HG03039 (cell line): ENCODE results near the gene KCNMA1.
"Not testable (repeated sequence)": the region's sequence is repeated elsewhere in the genome, so short reads cannot be mapped to it uniquely, and the experiment has no call there.

Source experiments
- ATAC-seq: cut with Tn5 transposase; IDR thresholded peaks from one replicate; pipeline ENCODE4 v1.9.1; 2021; ENCODE audit warnings: mild to moderate bottlenecking, moderate library complexity; ENCODE audit not compliant: unreplicated experiment

KCNMA1 gene

DNA sequence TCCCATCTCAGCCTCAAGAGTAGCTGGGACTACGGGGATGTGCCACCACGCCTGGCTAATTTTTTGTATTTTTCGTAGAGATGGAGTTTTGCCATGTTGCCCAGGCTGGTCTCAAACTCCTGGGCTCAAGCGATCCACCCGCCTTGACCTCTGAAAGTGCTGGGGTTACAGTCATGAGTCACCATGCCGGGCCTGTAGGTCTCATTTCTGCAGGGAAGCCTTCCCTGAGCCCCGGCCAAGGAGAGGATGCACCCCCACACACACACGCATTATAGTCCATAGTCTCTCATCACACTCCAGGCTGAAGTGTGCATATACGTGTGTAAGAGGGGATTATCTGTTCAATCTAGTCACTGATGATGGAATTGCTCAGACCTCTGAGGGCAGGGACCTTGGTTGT is 29.3 kb downstream of the KCNMA1 start:
- ATAC-seq, result no peak

DNA sequence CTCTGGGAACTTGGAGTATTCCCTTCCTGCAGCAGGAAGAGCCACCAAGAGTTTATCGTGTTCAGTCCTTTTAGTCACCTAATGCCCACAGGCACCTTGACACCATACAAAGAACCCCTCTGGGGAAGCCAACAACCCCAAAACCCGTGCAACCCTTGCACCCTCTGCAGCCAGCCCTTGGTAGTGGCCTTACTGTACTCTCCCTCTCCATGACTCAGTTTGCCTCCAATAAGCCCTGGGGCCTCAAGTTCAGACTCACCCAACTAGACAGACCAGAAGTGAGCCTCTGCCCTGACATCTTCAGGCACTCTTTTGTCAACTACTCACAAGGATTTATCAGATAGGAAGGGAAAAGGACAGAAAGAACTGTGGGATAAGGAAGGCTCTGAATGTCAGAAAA is 30.9 kb downstream of the KCNMA1 start:
- no peak for ATAC-seq

DNA sequence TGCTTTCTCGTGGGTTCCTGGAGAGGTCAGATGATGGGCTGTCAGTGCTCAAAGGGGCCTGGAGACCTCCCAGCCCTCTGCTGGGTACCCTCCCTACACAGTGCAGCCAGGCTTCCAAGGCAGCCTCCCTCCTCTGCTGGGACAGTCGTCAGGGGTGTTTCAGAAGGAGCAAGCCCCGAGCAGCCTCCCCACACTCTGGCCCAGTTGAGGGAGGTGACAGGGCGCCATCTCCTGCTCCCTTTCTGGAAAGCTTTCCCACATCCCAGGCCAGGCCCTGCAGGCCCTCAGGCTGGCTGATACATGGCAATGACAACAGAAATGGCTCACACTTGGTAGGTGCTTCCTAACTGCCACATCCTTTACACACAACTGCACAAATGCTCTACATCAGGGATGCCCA is 32.1 kb downstream of the KCNMA1 start:
- ATAC-seq, result no peak

DNA sequence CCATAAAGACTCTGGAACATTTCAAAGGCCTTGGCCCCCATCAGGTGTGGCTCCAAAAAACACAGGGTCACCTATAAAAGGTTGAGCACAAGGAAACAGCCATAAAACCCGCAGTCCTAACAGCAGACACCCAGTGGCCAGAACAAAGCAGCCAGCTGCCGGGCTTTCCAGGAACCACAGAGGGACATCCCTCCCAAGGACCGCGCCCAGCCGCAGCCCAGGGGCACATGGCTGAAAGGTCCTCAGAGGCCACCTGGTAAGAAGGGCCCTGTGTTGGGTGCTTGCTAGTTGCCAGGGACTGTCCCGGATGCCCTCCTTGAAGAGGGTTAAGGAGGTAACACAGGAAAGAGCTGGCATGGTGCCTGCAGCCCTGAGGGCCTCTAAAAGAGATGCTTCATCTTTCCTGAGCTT is 32.7 kb downstream of the KCNMA1 start:
- ATAC-seq, result no peak

DNA sequence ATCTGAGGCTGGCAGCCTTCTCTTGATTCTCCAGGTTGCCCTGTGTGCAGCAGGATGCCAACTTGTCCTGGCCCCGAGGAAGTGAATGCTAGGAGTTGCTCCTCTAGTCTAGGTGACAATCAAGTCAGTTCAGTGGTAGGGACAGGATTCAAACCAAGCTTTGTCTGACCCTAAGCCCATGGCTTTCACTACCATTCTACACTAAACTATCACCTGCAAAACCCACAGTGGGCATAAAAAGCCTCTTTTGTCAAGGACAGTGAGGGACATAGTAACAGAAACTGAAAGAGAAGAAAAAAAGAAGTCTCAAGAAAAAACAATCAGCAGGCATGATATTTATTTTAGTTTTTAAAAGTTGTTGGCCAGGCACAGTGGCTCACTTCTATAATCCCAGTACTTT is 33.5 kb downstream of the KCNMA1 start:
- ATAC-seq, result no peak

DNA sequence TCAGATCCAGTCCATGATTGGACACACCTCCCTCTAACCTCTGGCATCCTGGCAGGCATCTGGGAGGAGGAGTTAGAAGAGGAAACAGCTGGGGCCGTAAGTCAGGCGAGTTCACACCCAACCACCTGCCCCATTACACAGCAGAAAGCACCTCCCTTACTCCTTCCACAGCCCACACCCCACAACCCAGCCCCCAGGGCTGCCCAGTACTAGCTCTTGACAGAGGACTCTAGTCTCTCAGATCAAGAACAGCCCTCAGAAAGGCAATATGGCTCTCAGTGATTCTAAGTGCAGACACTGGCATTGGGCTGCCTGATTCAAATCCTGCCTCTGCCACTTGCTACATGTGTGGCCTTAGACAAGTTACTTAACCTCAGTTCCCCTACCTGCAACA is 34.1 kb downstream of the KCNMA1 start:
- ATAC-seq, result no peak

DNA sequence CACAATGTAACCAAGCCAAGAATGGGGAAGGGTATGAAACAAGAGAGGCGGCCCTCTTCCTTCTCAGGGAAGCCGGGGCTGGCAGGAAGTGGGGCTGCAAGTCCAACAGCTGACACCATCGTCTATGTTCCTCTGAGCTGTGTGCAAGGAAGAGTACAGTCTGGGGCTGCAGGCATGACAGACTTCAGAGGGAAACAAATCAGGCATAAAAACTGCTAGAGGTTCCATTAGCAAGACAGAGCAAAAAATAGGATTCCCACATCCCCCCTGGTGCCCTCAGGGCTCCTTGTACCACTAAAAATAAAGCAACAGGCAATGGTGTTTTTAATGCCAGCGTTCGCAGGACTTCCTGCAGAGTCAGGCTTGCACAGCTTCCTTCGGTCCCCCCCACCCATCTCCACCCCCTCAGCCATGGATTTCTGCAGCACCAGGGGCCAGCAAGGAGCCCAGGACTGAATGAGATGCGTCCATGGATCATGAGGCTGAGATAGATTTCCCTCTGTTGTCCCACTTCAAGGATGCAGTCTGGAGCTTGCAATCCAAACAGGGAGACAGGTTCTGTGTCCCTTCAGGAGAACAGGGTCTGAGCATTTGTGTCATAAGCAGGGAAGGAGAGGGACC is 34.6 kb downstream of the KCNMA1 start:
- no peak for ATAC-seq

DNA sequence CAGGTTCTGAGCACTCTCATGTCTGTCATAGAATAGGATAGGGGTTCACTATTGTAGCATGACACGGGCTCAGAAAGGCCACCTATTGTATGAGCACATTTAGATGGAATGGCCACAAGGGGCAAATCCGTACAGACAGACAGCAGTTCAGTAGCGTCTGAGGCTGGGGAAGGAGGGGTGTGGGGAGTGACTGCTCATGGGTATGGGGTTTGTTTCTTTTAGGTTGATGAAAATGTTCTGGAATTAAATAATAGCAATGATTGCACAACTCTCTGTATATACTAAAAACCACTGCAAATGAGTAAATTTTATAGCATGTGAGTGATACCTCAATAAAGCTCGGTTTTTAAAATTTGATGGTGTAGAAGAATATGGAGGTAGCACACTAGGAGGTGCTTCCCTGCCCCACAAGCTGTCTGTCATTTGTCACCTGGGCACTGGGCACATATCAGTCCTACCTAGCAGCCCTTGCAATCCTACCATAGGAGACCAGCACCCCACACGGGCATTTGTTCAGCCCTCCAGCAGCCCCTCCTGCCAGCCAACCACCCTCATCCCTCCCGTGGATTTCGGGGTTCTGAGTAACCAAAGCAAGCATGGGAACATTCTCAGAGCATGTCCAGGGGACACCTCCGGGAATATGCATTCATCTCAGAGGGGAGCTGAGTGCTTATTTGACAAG is 35.2 kb downstream of the KCNMA1 start:
- ATAC-seq, result no peak

DNA sequence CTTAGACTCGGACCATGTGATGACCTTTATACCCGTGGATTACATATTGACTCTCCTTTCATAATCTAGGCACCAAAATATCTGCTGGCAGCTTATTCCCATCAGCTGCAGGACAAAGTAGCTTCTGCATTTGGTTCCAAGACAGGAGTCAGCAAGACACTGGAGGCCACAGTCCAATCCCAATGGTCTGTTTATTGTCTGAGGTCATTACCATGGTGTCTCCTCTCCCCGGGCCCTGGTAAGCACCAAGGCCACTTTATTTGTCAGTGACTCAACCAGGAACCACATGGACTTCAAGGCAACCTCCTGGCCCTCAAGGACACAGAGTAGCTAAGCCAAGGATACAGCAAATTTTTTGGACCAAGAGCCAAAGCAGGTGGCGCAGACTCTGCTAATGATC is 36.1 kb downstream of the KCNMA1 start:
- ATAC-seq, result no peak

DNA sequence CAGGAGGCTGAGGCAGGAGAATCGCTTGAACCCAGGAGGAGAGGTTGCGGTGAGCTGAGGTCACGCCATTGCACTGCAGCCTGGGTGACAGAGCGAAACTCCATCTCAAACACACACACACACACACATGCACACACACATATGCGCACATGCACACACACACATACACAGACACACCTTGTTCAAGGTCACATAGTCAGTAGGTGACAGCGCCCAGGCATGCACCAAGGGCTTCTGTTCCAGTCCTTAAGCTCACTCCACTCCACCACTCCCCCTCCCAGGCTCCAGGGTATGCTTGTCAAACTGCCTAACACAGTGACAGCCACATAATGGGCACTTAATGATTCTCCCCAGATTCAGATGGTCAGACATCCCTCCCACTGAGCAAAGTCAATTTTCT is 37.0 kb downstream of the KCNMA1 start:
- no peak for ATAC-seq

DNA sequence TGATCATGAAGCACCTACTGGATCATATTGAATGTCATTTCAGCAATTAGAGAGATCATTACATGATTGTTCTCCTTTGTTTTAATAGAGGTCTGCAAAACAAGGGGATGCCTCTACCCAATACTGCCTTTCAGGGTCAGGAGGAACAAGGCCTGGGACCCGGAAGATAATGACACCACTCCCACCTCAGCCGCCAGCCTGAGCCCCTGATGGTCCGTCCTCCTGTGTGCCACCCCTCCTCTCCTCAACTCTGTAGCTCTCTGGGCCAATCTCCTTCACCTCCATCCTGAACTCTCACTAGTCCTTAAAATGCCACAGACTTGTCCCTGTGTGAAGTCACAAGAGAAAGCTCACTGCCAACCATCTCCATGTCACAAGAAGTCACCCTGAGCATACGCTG is 38.0 kb downstream of the KCNMA1 start:
- ATAC-seq, result no peak

DNA sequence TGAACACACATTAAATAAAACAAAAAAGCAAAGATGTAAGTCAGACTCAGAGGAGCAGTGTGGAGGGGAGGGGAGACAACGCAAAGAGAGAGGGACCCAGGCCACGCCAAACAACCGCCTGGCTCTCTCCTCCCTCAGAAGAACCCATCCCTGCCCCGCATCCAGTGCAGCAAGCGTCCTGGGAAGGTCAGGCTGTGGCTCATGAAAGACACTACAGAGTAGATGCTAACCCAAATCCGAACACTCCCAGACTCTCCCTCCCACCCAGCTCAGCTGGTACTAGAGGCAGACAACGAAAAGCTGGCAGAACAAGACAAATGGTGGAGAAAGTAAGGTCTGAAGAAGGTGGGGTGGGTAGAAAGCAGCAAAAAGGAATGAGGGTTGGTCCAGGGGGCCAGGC is 39.0 kb downstream of the KCNMA1 start:
- ATAC-seq, result no peak

DNA sequence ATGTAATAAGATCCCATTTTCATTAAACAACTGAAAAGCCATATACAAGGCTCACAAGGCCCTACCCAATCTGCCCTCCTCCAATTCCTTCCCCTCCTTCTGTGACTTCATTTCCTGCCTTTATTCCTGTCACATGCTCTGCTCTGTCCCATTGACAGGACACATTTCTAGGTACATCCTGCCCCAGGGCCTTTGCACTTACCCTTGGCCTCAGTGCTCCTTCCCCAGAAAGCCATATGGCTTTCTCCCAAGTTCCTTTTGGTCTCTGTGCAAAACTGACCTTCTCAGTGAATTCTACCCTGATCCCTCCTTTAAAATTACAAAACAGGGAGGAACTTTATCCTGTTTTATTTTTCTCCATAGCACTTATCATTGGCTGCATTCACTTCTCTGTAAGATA is 40.0 kb downstream of the KCNMA1 start:
- no peak for ATAC-seq

DNA sequence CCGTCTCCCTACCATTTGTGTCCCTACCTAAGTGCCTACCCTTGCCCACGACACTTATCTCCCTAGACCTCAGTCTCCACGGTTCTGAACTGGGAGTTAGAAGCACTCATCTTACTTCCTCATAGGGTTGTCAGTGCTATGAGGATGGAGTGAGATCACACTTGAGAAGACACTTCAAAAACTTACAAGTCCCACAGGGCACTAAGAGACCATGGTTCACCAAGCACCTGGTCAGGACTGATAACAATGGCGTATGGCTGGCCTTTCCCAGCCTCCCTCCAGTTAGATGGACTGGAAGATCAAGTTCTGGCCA is 43.2 kb downstream of the KCNMA1 start:
- ATAC-seq, result no peak

DNA sequence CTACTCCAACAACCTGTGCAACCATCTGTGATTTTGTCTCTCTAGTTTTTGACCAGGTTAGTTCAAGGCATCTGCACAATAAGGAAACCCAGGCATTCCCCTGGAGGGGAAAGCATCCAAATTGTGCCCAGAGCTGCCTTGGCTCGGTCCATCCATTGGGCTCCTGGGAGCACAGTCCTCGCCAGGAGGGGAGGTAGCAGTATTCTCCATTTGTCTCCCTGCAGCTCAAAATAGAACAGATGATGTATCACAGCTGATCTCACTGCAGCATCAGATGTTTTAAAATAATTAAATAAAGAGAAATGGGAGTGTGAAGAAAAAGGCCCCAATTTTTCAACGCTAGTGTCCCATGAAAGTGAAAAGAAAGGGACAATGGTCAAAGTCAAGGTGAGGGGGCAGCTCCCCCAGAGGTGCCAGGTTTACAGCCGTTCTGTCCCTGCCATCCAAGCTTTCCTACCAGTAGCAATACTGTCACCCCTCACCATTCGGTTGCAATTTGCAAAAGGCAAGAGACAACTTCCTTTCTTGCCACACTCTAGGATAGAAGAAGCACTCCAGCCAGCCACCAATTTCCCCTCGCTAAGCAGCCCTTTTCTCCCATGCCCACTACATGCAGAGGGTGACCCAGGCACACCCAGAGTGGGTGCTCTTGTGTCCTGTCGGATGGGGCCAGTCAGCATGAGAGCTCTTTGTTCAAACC is 43.7 kb downstream of the KCNMA1 start:
- ATAC-seq, result no peak

DNA sequence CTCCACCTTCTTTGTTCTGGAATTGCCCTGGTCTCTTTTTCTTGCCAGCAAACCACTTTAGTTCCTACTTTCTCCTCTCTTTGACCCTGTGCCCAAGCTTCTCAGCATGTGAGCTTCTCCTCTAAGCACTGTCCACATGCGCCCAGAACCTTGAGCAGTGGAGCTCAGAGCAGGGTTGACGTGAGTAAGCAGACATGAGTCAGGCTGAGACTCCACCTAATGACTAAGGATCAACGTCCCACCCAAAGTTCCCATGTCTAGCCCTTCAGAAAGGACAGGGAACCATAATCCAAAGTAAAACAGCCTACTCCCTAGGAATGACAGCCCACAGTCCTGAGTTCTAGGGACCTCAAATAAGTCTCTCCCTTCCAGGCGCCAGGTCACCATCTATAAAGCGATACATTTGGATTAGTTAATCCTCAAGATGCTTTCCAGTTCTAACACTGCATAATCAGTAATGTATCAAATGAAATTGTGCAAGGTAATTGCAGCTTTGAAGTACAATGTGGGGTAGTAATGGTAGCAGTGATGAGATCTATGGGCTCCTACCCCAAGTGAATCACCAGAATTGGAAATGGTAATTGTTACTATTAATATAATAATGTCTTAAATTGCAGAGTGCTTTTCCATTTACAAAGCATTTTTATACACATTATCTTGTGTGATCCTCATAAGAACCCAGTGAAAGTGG is 44.5 kb downstream of the KCNMA1 start:
- no peak for ATAC-seq

DNA sequence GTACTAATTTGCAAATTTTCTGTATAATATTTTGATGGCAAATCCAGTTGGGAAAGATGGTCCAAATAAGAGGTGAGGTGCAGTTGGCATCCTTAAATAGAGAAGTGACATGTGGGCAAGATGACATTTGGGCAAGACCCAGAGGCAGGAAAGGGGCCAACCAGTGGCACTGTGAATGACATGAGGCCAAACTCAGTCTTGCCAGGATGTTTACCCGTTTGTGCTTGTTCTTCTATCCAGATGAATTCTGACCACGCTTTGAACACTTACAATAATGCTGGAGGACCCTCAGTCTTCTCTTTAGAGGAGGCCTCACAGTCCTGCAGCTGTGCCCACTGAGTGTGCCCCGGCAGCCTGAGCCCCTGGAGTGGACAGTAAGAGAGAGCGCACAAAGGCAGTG is 45.1 kb downstream of the KCNMA1 start:
- ATAC-seq, result no peak

DNA sequence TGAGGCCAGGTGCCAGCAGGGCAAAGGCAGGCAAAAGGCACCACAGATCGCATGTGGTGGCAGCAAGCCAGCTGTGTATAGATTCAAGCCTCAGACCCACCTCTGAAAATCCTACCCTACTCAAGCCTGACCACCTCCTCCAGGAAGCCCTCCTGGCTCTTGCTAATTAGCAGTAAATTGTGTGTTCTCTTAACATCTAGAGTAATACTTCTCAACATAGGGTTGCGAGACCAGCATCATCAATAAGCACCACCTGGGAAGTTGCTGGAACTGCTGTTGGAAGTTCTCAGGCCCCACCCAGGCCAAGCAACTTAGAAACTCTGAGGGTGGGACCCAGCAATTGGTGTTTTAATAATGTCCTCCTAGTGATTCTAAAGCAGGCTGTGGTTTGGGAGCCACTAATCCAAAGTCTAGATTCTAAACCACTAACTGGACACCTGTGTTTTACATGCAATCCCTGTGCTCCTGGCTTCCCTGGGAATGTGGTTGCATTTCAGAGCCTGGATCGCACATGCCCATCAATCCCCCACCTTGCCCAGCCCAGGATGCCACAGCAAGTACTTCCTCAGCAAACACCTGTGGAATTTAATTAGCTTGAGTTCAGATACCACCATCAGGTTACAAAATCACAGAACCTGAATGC is 46.2 kb downstream of the KCNMA1 start:
- no peak for ATAC-seq

DNA sequence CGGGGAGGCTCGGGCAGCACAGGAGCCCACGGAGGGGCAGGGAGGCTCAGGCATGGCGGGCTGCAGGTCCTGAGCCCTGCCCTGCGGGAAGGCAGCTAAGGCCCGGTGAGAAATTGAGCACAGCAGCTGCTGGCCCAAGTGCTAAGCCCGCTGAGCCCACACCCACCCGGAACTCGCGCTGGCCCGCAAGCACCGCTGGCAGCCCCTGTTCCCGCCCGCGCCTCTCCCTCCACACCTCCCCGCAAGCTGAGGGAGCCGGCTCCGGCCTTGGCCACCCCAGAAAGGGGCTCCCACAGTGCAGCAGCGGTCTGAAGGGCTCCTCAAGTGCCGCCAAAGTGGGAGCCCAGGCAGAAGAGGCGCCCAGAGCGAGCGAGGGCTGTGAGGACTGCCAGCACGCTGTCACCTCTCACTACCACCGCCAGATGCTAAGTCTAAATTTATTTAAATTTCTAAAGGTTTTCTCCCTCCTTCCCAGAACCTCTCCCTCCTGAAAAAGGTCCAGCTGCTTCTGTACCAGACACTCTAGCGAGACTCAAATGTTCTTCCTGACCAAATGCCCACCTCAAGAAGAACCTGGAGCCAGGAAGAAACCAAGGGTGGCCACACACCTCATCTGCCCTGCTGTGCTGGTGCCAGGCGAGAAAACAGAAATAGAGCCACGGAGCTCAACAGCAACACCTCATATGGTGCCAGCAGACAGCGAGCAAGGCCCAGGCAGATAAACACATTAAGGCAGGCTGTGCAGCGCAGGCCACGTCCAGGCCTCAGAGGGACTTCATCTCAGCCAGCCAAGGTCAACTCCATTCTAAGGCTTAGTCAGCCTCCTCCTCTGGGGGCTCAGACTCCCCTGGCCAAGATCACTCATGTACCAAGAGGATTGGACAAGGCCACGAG is 47.0 kb downstream of the KCNMA1 start:
- no peak for ATAC-seq

DNA sequence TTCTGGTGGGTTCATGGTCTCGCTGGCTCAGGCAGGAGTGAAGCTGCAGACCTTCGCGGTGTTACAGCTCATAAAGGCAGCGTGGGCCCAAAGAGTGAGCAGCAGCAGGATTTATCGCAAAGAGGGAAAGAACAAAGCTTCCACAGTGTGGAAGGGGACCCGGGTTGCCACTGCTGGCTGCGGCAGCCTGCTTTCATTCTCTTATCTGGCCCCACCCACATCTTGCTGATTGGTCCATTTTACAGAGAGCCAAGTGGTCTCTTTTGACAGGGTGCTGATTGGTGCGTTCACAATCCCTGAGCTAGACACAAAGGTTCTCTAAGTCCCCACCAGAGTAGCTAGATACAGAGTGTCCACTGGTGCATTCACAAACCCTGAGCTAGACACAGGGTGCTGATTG is 47.9 kb downstream of the KCNMA1 start:
- ATAC-seq, result not testable (repeated sequence)

DNA sequence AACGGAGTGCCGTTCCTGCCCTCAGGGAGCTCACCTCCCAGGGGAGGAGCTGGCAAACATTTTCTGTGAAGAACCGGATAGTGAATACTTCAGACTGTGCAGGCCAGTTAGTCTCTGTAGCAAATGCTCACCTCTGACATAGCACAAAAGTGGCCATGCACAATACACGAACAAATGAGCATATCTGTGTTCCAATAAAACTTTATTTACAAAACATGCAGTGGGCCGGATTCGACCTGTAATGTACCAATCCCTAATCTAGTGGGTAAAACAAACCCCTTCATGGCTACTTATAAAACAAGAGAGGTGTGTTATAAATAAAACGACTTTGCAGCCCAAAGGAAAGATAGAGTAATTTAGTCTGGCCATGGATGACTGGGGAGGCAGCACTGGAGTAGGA is 48.7 kb downstream of the KCNMA1 start:
- no peak for ATAC-seq
